IMR-90 (cell line): ENCODE measurements around the gene XDH. TPM values are rescaled to one million over a fixed set of nuclear protein-coding genes. Genes with fewer than 3 reads are reported as not detected.

ENCODE experiments used
- ATAC-seq: fragments of 200-7000 bp; cut with Tn5 transposase; 2 replicates; pipeline ENCODE4 v1.9.1; 2020; ENCODE audit warnings: low read depth, mild to moderate bottlenecking, moderate library complexity
- BruUV-seq: library from RNA; stranded (reverse); fragments of 400-500 nt; replicated peaks from 2 replicates; lab custom pipeline; 2021; lab: Mats Ljungman, UMichigan
- CTCF ChIA-PET: fragments of 300-600 bp; formaldehyde crosslinking; extraction: SDS; loops from one replicate; lab custom pipeline; 2021; ENCODE audit warnings: antibody characterized with exemption; lab: Yijun Ruan, JAX
- POLR2A ChIA-PET: fragments of 300-600 bp; sonication (Branson Sonifier 250); formaldehyde crosslinking; loops from one replicate; lab custom pipeline; 2022; ENCODE audit warnings: antibody characterized with exemption; ENCODE audit not compliant: unreplicated experiment; lab: Charles Lee
- DNase-seq: peaks from one replicate; pipeline ENCODE4 v3.0.0; 2013
- H2AFZ ChIP-seq: replicated peaks from 2 replicates; pipeline ENCODE3; 2013; ENCODE audit warnings: low read length, mild to moderate bottlenecking; ENCODE audit not compliant: poor library complexity
- H2AK5ac ChIP-seq: 2 replicates; pipeline ENCODE4 v1.6.1; 2013; ENCODE audit warnings: low read depth, low read length, inconsistent platforms
- H2AK9ac ChIP-seq: replicated peaks from 2 replicates; pipeline ENCODE3; 2013; ENCODE audit warnings: mild to moderate bottlenecking, low read depth, low read length, moderate library complexity; ENCODE audit not compliant: poor library complexity
- H2BK120ac ChIP-seq: 2 replicates; pipeline ENCODE4 v1.6.1; 2013; ENCODE audit warnings: low read depth, low read length, inconsistent platforms
- H2BK15ac ChIP-seq: 3 replicates; pipeline ENCODE4 v1.6.1; 2013; ENCODE audit warnings: low read depth, low read length, inconsistent platforms
- H2BK20ac ChIP-seq: 2 replicates; pipeline ENCODE4 v1.6.1; 2013; ENCODE audit warnings: low read depth, mild to moderate bottlenecking, inconsistent platforms, low read length, moderate library complexity
- H2BK5ac ChIP-seq: 2 replicates; pipeline ENCODE4 v1.6.1; 2013; ENCODE audit warnings: mild to moderate bottlenecking, low read depth, low read length, inconsistent platforms; ENCODE audit not compliant: poor library complexity, severe bottlenecking
- H3K14ac ChIP-seq: replicated peaks from 2 replicates; pipeline ENCODE4 v1.6.1; 2013; ENCODE audit warnings: low read depth, low read length, inconsistent platforms
- H3K18ac ChIP-seq: 2 replicates; pipeline ENCODE4 v1.6.1; 2013; ENCODE audit warnings: low read depth, low read length, control low read depth
- H3K23ac ChIP-seq: 2 replicates; pipeline ENCODE4 v1.6.1; 2013; ENCODE audit warnings: low read depth, low read length, inconsistent platforms
- H3K27ac ChIP-seq: 2 replicates; pipeline ENCODE4 v1.5.1; 2013; ENCODE audit warnings: mild to moderate bottlenecking, control low read depth, low read length; ENCODE audit not compliant: insufficient read depth
- H3K27me3 ChIP-seq: 2 replicates; pipeline ENCODE4 v1.6.1; 2013; ENCODE audit warnings: low read length; ENCODE audit not compliant: control insufficient read depth, insufficient read depth
- H3K36me3 ChIP-seq: 2 replicates; pipeline ENCODE4 v1.6.1; 2013; ENCODE audit warnings: low read length, mixed read lengths; ENCODE audit not compliant: control insufficient read depth, insufficient read depth
- H3K4ac ChIP-seq: 2 replicates; pipeline ENCODE4 v1.6.1; 2013; ENCODE audit warnings: low read depth, low read length, inconsistent platforms
- H3K4me1 ChIP-seq: 2 replicates; pipeline ENCODE4 v1.6.1; 2013; ENCODE audit warnings: low read length, mixed read lengths; ENCODE audit not compliant: control insufficient read depth, insufficient read depth
- H3K4me2 ChIP-seq: 2 replicates; pipeline ENCODE4 v1.6.1; 2013; ENCODE audit warnings: low read depth, mild to moderate bottlenecking, control low read depth, low read length, moderate library complexity
- H3K4me3 ChIP-seq: 2 replicates; pipeline ENCODE4 v1.5.1; 2013; ENCODE audit warnings: low read depth, mild to moderate bottlenecking, control low read depth, low read length, moderate library complexity; ENCODE audit not compliant: insufficient read depth
- H3K56ac ChIP-seq: 2 replicates; pipeline ENCODE4 v1.6.1; 2013; ENCODE audit warnings: low read length, inconsistent platforms; ENCODE audit not compliant: insufficient read depth; ENCODE audit errors: extremely low read depth
- H3K79me1 ChIP-seq, 2 experiments: 2 replicates each; pipeline ENCODE4 v1.6.1; 2013; ENCODE audit warnings: low read length in 2 of 2, inconsistent platforms in 1 of 2, low read depth in 1 of 2
- H3K9ac ChIP-seq: 2 replicates; pipeline ENCODE4 v1.6.1; 2013; ENCODE audit warnings: low read depth, low read length, control low read depth
- H3K9me1 ChIP-seq: 2 replicates; pipeline ENCODE4 v1.6.1; 2013; ENCODE audit warnings: low read length, inconsistent platforms; ENCODE audit not compliant: insufficient read depth
- H3K9me3 ChIP-seq: 2 replicates; pipeline ENCODE4 v1.6.1; 2013; ENCODE audit warnings: low read length; ENCODE audit not compliant: control insufficient read depth, insufficient read depth
- H4K20me1 ChIP-seq: 2 replicates; pipeline ENCODE4 v1.6.1; 2013; ENCODE audit warnings: low read length, inconsistent platforms; ENCODE audit not compliant: insufficient read depth
- H4K5ac ChIP-seq: 2 replicates; pipeline ENCODE4 v1.6.1; 2013; ENCODE audit warnings: mild to moderate bottlenecking, low read depth, low read length, control low read depth
- H4K8ac ChIP-seq, 2 experiments: 2 replicates each; pipeline ENCODE4 v1.6.1; 2013; ENCODE audit warnings: low read depth in 2 of 2, low read length in 2 of 2, control low read depth in 1 of 2, inconsistent platforms in 1 of 2
- H4K91ac ChIP-seq: 2 replicates; pipeline ENCODE4 v1.6.1; 2013; ENCODE audit warnings: low read depth, low read length, inconsistent platforms; ENCODE audit not compliant: insufficient read depth
- FOS ChIP-seq: fragments of 150-350 bp; IDR thresholded peaks from 2 replicates; pipeline ENCODE4 v1.6.1; 2016; ENCODE audit warnings: low read depth, low read length
- NFE2L2 ChIP-seq: fragments of 150-350 bp; IDR thresholded peaks from 2 replicates; pipeline ENCODE4 v1.6.1; 2016; ENCODE audit warnings: low read depth, mild to moderate bottlenecking, low read length
- RAD21 ChIP-seq: IDR thresholded peaks from 2 replicates; pipeline ENCODE4 v1.6.1; 2012; ENCODE audit warnings: low read length, improper control_type of control experiment
- WGBS, 2 experiments: methylation state at CpG; one replicate each; pipeline versions ENCODE4 v1.1.5 to v1.1.7; 2013; ENCODE audit warnings: missing lambda C conversion rate in 2 of 2; ENCODE audit not compliant: insufficient read length in 1 of 2; ENCODE audit errors: extremely low coverage in 2 of 2; 5-methylcytosine and 5-hydroxymethylcytosine counted together
- dilution Hi-C: fragments of 300-500 bp; cut with HindIII; formaldehyde crosslinking; loops from one replicate; pipeline ENCODE4 v1.14.3; 2018; ENCODE audit warnings: low sequenced_read_pairs; ENCODE audit not compliant: unreplicated experiment
- in situ Hi-C: fragments of 300-500 bp; cut with MboI; formaldehyde crosslinking; loops from 3 replicates; pipeline ENCODE4 v1.14.3; 2019; ENCODE audit warnings: low sequenced_read_pairs, inconsistent platforms, mixed read lengths
- intact Hi-C: fragments of 100-400 bp; cut with micrococcal nuclease; formaldehyde crosslinking; loops from 2 replicates; pipeline ENCODE4 v1.10.0; 2022
- polyA plus RNA-seq, 3 experiments: library from polyadenylated mRNA; depleted of rRNA; stranded (reverse); fragments of >200 nt; gene quantifications; 2 replicates each; pipeline ENCODE4 v1.2.3, GENCODE V29; 2012; ENCODE audit warnings: low replicate concordance in 1 of 3
- total RNA-seq: library from RNA; depleted of rRNA; stranded (reverse); fragments of >200 nt; gene quantifications from 2 replicates; pipeline ENCODE4 v1.2.3, GENCODE V29; 2012
- TF ChIP-seq, protein P1 (sequence below): fragments of 150-350 bp; IDR thresholded peaks from 2 replicates; pipeline ENCODE4 v1.6.1; 2017; ENCODE audit warnings: mild to moderate bottlenecking, antibody characterized with exemption, low read length, low read depth

Gene XDH
- total and polyA plus RNA-seq, 2 of the 4 experiments (the other 2 are of a cell fraction): 0.46 to 1.1 TPM

GRCh38 chr2:31401580-31401979, 13.0 kb downstream of the XDH start:
- ChIA-PET POLR2A (no interaction called here), CTCF (interaction anchor here (0.8 to 1.1 kb wide), 4 partner anchors 9 to 690 kb away, joined by 3 to 4 read pairs (median 4); no protein-coding TSS in a partner anchor)
- peak overlapping the region in 1 of 2 experiments; percentile 41; a peak in 1 of 4 replicates for H4K8ac ChIP-seq
- H3K27me3 ChIP-seq: no peaks in the 10 kb centered on the region
- TF ChIP-seq, protein P1, sequence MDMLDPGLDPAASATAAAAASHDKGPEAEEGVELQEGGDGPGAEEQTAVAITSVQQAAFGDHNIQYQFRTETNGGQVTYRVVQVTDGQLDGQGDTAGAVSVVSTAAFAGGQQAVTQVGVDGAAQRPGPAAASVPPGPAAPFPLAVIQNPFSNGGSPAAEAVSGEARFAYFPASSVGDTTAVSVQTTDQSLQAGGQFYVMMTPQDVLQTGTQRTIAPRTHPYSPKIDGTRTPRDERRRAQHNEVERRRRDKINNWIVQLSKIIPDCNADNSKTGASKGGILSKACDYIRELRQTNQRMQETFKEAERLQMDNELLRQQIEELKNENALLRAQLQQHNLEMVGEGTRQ: peak; percentile 6; the same call in 1 of the 2 replicates
- TF ChIP-seq RAD21 (0 out of 2 replicates have a peak, but pooled peaks have one; percentile 10), NFE2L2 (peak; percentile 52; the same call in 1 of the 2 replicates), FOS (no peak)
- no CpG with 5 or more reads among the region's 2 CpGs for WGBS, 2 experiments
- in situ Hi-C loops: no loop called here
- no peak overlapping the region for H3K9ac ChIP-seq
- H3K79me1 ChIP-seq: no peaks in the 10 kb centered on the region
- H3K9me3 ChIP-seq: no peaks in the 10 kb centered on the region
- no peak overlapping the region for H3K4me3 ChIP-seq
- H4K20me1 ChIP-seq: no peaks in the 10 kb centered on the region
- dilution Hi-C loops: no loop called here
- intact Hi-C loops: no loop called here
- no peak overlapping the region for H3K18ac ChIP-seq
- no peak overlapping the region for H4K5ac ChIP-seq
- H2BK5ac ChIP-seq: peak overlapping the region; percentile 45
- peak overlapping the region; percentile 83; the same call in 1 of the 2 replicates for H2BK120ac ChIP-seq
- peak overlapping the region; percentile 52; the same call in 1 of the 2 replicates for H2AK5ac ChIP-seq
- H3K4me2 ChIP-seq: peak overlapping the region; percentile 1; the same call in 1 of the 2 replicates
- ATAC-seq (peak; percentile 94), DNase-seq (peak; percentile 96)
- H2BK15ac ChIP-seq: peak overlapping the region; percentile 40; the same call in 2 of the 3 replicates
- H2AK9ac ChIP-seq: no peak overlapping the region
- H3K4me1 ChIP-seq: peaks cover 10% of the 10 kb centered on the region; the same call in 1 of the 2 replicates
- H3K36me3 ChIP-seq: no peaks in the 10 kb centered on the region
- H4K91ac ChIP-seq: peak overlapping the region; percentile 71
- H3K56ac ChIP-seq: no peak overlapping the region
- 0 out of 2 replicates have a peak overlapping the region, but pooled peaks have one; percentile 66 for H3K14ac ChIP-seq
- H3K27ac ChIP-seq: no peak overlapping the region
- no peak overlapping the region for H3K23ac ChIP-seq
- no TSS peak for BruUV-seq
- H2AFZ ChIP-seq: peak overlapping the region; percentile 0
- peak overlapping the region; percentile 62 for H3K4ac ChIP-seq
- H2BK20ac ChIP-seq: peak overlapping the region; percentile 80; the same call in 1 of the 2 replicates
- peaks cover 5% of the 10 kb centered on the region; the same call in 1 of the 2 replicates for H3K9me1 ChIP-seq
